MM.1S (cell line): ENCODE measurements around the gene PPTC7.

Experiments used
- CTCF ChIP-seq: fragments of 300-600 bp; sonication (generic); IDR thresholded peaks from 2 replicates; pipeline ENCODE4 v1.5.1; 2016; ENCODE audit warnings: antibody characterized with exemption, low read length, mixed read lengths
- EZH2 ChIP-seq: fragments of 300-600 bp; sonication (generic); optimal IDR thresholded peaks from 2 replicates; pipeline ENCODE3; 2017; ENCODE audit warnings: low read depth, mild to moderate bottlenecking, antibody characterized with exemption, low read length, mixed read lengths
- EZH2phosphoT487 ChIP-seq: fragments of 300-600 bp; sonication (generic); IDR thresholded peaks from 2 replicates; pipeline ENCODE4 v1.6.1; 2018; ENCODE audit warnings: antibody characterized with exemption, low read length

DNA sequence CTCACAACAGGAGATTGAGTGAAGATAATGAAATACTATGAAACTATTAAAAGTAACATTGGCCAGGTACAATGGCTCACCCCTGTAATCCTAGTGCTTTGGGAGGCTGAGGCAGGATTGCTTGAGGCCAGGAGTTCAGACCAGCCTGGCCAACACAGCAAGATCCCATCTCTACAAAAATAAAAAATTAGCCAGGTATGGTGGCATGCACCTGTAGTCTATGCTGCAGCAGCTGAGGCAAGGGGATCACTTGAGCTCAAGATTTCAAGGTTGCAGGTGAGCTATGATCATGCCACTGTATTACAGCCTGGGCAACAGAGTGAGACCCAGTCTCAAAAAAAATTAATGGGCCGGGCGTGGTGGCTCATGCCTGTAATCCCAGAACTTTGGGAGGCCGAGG is 66.1 kb downstream of the PPTC7 start:
- no peak for TF ChIP-seq CTCF
- no peak for TF ChIP-seq EZH2
- no peak for TF ChIP-seq EZH2phosphoT487
